ENCODE results near the gene VPS41.
"Not testable (repeated sequence)": the region's sequence is repeated elsewhere in the genome, so short reads cannot be mapped to it uniquely, and the experiment has no call there.

VPS41 gene

GRCh38 chr7:38855386-38855785, 53.6 kb downstream of the VPS41 start:
- no peak for DNase-seq (ENCODE audit: low read depth, low spot score)

DNA sequence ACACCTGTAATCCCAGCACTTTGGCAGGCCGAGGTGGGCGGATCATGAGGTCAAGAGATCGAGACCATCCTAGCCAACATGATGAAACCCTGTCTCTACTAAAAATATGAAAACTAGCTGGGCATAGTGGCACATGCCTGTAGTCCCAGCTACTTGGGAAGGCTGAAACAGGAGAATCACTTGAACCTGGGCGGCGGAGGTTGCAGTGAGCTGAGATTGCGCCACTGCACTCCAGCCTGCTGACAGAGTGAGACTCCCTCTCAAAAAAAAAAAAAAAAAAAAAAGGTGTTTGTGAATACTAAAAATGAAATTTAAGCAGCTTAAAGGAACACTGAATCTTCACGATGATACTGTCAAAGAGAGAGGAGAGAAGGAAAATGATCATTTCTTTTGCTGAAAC, 54.0 kb downstream of the VPS41 start:
- DNase-seq (ENCODE audit: low read depth, low spot score) = not testable (repeated sequence)

DNA sequence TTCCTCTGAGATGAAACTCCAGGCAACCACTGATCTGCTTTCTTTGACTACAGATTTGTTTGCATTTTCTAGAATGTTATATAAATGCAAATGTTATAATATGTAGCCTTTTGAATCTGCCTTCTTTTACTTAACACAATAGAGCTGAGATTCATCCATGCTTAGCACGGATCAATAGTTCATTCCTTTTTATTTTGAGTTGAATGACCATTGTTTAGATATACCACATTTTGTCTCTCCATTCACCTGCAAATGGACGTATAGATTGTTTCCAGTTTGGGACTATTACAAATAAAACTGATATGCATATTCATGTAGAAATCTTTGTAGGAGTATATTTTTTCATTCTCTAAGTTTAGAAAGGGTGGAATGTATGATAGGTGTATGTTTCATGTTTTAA, 57.7 kb downstream of the VPS41 start:
- no peak for DNase-seq (ENCODE audit: low read depth, low spot score)

DNA sequence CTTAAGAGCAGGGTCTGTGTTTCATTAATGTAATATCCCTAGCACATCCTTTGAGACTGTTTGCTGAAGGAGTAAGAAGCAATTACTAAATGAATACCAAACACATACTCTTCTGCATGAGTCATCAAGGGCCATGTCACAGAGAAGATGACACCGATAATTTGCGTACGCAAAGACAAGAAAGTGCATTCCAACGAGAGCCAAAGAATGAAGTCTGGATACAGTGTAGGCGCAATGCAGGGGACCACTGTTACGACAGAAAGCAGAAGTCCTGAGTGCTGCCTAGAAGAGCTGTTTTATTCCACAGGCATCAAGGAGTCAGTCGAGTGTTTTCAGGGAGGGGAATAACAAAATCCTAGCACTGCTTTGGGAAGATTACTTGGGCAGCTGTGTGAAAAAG, 62.7 kb downstream of the VPS41 start:
- DNase-seq (ENCODE audit: low read depth, low spot score) = no peak

DNA sequence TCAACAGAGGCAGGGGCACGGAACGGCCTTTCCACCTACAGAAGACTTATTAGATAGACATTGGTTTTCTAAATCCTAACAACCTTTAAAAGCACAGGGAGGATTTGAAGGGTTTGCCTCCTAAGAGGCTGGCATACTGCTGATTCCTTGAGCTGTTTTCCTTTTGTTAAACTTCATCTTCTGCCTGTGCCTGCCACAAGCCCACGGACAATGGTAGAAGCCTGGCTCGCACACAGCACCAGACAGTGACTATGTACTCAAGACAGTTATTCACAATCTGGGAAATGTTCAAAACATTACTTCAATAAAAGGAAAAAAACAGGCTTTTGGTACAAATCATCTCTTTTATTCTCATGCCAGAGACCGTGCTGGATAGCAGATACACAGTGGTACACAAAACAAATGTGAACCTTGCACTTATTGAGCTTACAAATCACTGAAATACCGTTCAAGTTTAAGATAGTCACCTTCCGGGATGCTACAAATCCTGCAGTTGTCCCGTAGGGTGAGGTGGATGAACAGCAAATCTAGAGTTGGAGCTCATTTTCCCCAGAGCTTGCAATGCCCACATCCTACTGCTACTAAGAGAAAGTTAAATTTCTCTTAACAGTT, 63.9 kb downstream of the VPS41 start:
- DNase-seq (ENCODE audit: low read depth, low spot score) = no peak

GRCh38 chr7:38842746-38843145, 66.2 kb downstream of the VPS41 start:
- no peak for DNase-seq (ENCODE audit: low read depth, low spot score)

DNA sequence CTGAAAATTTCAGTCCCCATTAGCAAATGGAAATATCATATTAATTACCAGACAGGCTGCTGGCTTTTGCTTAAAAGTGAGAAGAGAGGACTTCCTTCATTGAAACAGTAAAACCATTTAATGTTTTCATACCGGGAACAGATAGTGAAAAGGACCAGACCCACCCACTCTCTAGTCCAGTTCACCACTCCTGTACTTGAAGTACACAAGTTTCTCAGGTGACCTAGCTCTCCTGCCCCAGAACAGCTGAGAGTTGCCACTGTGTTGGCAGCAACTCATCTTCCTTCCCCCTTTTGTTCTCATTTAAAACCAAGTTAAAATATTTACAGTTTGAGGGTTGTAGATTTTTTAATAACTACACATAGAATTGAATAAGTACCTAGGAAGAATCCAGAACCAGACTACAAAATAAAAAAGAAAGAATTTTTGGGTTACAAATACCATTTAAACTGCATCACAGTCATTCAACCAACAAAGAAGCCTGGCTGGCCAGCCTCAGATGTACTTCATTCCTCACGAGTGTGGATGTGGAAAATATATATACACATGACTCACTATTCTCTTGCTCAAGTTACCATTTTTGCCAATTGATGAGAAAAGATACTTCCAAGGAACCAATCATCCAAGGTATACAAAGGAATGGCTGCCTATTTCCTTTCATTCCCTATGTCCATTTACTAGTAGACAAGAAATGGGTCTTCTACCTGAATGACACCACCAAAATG, 68.1 kb downstream of the VPS41 start:
- DNase-seq (ENCODE audit: low read depth, low spot score) = no peak

GRCh38 chr7:38839851-38840250, 69.1 kb downstream of the VPS41 start:
- no peak for DNase-seq (ENCODE audit: low read depth, low spot score)

- no peak for DNase-seq (ENCODE audit: low read depth, low spot score)
Measured at GRCh38 chr7:38838725-38839385, 70.1 kb downstream of the VPS41 start.

DNA sequence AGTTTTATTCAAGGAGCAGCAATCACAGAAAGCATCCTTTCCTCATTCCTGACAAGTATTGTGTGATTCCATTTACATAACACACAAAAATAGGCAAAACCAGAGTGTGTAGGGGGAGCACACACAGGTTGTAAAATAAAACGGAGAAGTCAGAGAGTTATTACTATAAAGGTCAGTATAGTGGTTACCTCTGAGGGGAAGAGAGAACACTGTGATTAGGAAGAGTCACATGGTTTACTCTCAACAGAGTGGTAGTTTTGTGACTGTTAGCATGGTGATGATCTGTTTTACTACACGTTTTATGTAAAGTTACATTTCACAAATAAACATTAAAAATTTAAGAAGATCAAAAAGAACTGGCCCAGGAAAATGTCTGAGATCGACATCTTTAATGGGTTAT, 74.6 kb downstream of the VPS41 start:
- no peak for DNase-seq (ENCODE audit: low read depth, low spot score)

- DNase-seq (ENCODE audit: low read depth, low spot score) = no peak
Measured at GRCh38 chr7:38833329-38833728, 75.7 kb downstream of the VPS41 start.

DNA sequence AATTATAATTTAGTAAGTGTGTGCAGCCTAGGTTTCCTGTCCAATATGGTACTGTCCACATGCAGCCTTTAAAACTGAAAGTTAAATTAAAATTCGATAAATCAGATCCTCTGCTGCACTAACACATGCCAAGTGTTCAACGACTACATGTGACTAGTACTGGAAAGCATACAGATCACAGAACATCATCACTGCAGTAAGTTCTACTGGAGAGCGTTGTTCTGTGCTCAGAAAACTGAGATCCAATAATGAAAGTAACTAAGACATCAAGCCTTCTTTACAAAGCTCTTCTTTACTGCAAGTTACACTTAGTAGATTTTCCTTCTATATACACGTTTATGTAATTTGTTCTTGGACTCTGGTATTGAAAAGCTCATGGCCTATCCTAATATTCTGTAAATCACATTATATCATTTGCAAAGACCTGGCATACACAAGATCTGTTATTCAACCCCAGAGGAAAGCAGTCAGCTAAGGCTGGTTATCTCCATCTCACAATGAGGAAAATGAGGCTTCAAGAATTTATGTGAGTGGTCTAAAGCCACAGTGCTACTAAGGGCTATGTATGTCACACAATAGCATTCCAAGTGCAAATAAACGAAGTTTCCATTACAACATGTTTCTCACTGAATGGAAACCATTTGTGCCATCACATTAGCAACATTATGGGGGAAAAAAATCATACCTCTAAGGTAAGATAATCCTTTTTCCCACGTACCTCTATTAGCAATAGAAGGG, 77.6 kb downstream of the VPS41 start:
- DNase-seq (ENCODE audit: low read depth, low spot score) = no peak

GRCh38 chr7:38830826-38831225, 78.2 kb downstream of the VPS41 start:
- no peak for DNase-seq (ENCODE audit: low read depth, low spot score)

- no peak for DNase-seq (ENCODE audit: low read depth, low spot score)
Measured at GRCh38 chr7:38829488-38830165, 79.4 kb downstream of the VPS41 start.

GRCh38 chr7:38828026-38828425, 81.0 kb downstream of the VPS41 start:
- no peak for DNase-seq (ENCODE audit: low read depth, low spot score)

GRCh38 chr7:38825721-38826440, 83.1 kb downstream of the VPS41 start:
- DNase-seq (ENCODE audit: low read depth, low spot score) = no peak

DNA sequence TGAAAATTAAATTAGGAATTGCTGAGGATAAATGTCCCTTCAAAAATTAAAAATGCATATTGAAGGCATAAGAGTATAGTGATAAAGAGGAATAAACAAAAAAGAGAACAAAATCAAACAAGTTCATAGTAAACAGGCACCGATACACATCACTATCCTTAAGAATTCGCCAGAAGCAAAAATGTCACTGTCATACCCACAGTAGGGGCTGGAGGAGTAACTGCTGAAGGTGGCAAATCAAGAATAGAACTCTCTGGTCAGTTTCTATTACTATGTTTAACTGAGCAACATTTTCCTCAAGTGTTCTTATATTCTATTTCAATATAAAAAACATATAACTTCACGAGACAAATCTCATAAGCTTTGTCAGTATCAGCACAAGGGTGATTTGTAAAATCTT, 84.0 kb downstream of the VPS41 start:
- DNase-seq (ENCODE audit: low read depth, low spot score) = no peak

DNA sequence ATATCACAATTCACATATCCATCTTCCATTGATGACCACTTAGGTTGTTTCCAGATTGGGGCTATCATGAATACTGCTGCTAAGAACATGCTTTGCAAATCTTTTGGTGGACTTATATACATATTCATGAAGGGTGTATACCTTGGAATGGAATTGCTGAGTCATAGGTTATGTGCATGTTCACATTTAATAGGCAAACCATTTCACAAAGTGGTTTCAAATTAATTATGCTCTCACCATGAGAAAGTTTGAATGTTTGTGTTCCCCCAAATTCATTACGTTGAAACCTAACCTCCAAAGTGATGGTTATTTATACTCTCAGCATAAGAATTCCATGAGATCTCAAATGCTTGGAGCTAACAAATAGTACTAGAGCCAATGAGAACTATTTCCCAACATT, 86.4 kb downstream of the VPS41 start:
- no peak for DNase-seq (ENCODE audit: low read depth, low spot score)

- no peak for DNase-seq (ENCODE audit: low read depth, low spot score)
Measured at GRCh38 chr7:38820571-38820970, 88.4 kb downstream of the VPS41 start.

- DNase-seq (ENCODE audit: low read depth, low spot score) = no peak
Measured at GRCh38 chr7:38819463-38819862, 89.5 kb downstream of the VPS41 start.

DNA sequence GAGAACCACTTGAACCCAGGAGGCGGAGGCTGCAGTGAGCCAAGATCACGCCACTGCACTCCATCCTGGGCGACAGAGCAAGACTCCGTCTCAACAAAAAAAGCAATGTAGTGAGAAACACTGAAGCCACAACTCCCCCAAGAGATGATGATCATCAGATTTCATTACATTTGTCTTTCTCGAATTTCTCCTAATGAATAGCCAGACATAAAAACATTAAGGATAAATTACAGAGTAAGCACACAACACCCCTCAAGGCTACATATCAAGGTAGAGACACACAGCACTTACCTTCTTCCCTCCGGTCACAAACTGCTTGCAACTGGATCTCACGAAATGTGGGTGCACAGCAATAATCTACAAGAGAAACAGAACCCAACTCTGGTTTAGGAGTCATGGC, 91.5 kb downstream of the VPS41 start:
- no peak for DNase-seq (ENCODE audit: low read depth, low spot score)

All from iPS DF 19.7 (cell line).